H1 (cell line): ENCODE results near the gene ACER3. TPM values are rescaled to one million over a fixed set of nuclear protein-coding genes. Genes with fewer than 3 reads are reported as not detected.

ENCODE experiments used
- CBX8 ChIP-seq: fragments of 300-800, 300-1000 bp; sonication (generic); IDR thresholded peaks from 2 replicates; pipeline ENCODE4 v1.7.1; 2016; ENCODE audit warnings: low read depth, low read length, borderline replicate concordance
- CEBPB ChIP-seq: IDR thresholded peaks from 2 replicates; pipeline ENCODE4 v1.6.1; 2012; ENCODE audit warnings: low read depth, low read length
- CHD7 ChIP-seq: fragments of 300-600 bp; sonication (generic); IDR thresholded peaks from 2 replicates; pipeline ENCODE4 v1.7.1; 2012; ENCODE audit warnings: low read length, moderate library complexity, mild to moderate bottlenecking, inconsistent platforms; ENCODE audit not compliant: insufficient replicate concordance
- CREB1 ChIP-seq: IDR thresholded peaks from 2 replicates; pipeline ENCODE4 v1.6.1; 2012; ENCODE audit warnings: inconsistent platforms
- GTF2F1 ChIP-seq: IDR thresholded peaks from 2 replicates; pipeline ENCODE4 v1.6.1; 2012; ENCODE audit warnings: low read depth, low read length, improper control_type of control experiment, borderline replicate concordance
- JUND ChIP-seq: IDR thresholded peaks from 2 replicates; pipeline ENCODE4 v1.6.1; 2011; ENCODE audit warnings: mild to moderate bottlenecking, improper control_type of control experiment, low read length
- MAFK ChIP-seq: IDR thresholded peaks from 2 replicates; pipeline ENCODE4 v1.6.1; 2012; ENCODE audit warnings: low read depth, mild to moderate bottlenecking, improper control_type of control experiment, low read length
- POLR2A ChIP-seq, 2 experiments: IDR thresholded peaks; 1 replicate in 1 of 2; 2 replicates in 1 of 2; pipeline ENCODE4 v1.6.1; 2011; ENCODE audit warnings: low read depth in 2 of 2, low read length in 2 of 2, mild to moderate bottlenecking in 2 of 2; ENCODE audit errors: control extremely low read depth in 1 of 2
- POU5F1 ChIP-seq: IDR thresholded peaks from 2 replicates; pipeline ENCODE4 v1.6.1; 2011; ENCODE audit warnings: low read depth, mild to moderate bottlenecking, low read length, moderate library complexity
- RBBP5 ChIP-seq: IDR thresholded peaks from 2 replicates; pipeline ENCODE4 v1.7.1; 2012; ENCODE audit warnings: low read depth, mild to moderate bottlenecking, inconsistent platforms, low read length, moderate library complexity, borderline replicate concordance
- RNF2 ChIP-seq: fragments of 200-900, 300-1000 bp; sonication (generic); IDR thresholded peaks from 2 replicates; pipeline ENCODE4 v1.7.1; 2016; ENCODE audit warnings: borderline replicate concordance, low read depth, mild to moderate bottlenecking, antibody characterized with exemption, low read length; ENCODE audit not compliant: poor library complexity, severe bottlenecking; ENCODE audit errors: missing control alignments
- SP1 ChIP-seq: IDR thresholded peaks from 2 replicates; pipeline ENCODE4 v1.6.1; 2011; ENCODE audit warnings: low read depth, low read length
- SRF ChIP-seq: IDR thresholded peaks from 2 replicates; pipeline ENCODE4 v1.6.1; 2011; ENCODE audit warnings: mild to moderate bottlenecking, low read depth, low read length, moderate library complexity
- polyA plus RNA-seq, 7 experiments: library from polyadenylated mRNA; depleted of rRNA in 3 of 7; stranded (reverse) in 5 of 7; unstranded in 2 of 7; fragments of >200 nt in 5 of 7; fragments of 200-250 nt in 2 of 7; gene quantifications; 1 replicate in 5 of 7; 2 replicates in 1 of 7; 4 replicates in 1 of 7; pipeline versions ENCODE4 v1.2.1 to v1.2.3, GENCODE V29; 2011 to 2013; ENCODE audit warnings: missing spikeins in 2 of 7, mixed read lengths in 2 of 7
- total RNA-seq: library from RNA; stranded (reverse); fragmentation: NEBNext Ultra II Directional; extraction: Animal tissue kit (Norgen Biotek cat#: 25700); gene quantifications from 2 replicates; pipeline ENCODE4 v1.2.1, GENCODE V29; 2021

ACER3 gene
- total and polyA plus RNA-seq, 2 of the 8 experiments (the other 6 are each of a cell fraction or from before 2014, with no cell fraction given) = 5.7 to 16.2 TPM

GRCh38 chr11:77071077-77071476 lies 210.4 kb downstream of the ACER3 start (continued):
- TF ChIP-seq CHD7 (no peak), CBX8 (no peak), CEBPB (no peak), CREB1 (no peak), SRF (no peak), MAFK (no peak), POU5F1 (no peak), RNF2 (no peak), GTF2F1 (no peak), JUND (no peak), SP1 (no peak), RBBP5 (no peak), POLR2A (IDR thresholded peaks at IDR 0.05; ENCODE audit: control extremely low read depth in 1 of 2, low read depth in 2 of 2, low read length in 2 of 2) (no peak)
